Liver (tissue), 9 donors: ENCODE results near the gene PCNT. TPM values are rescaled to one million over a fixed set of nuclear protein-coding genes. Genes with fewer than 3 reads are reported as not detected.

Experiments
- DNase-seq: peaks from one replicate; pipeline ENCODE4 v3.0.0-alpha.2; 2017; ENCODE audit warnings: low spot score
- H3K27ac ChIP-seq, 2 donors: one replicate each; pipeline ENCODE4 v1.7.0; 2013; ENCODE audit warnings: inconsistent platforms in 2 of 2, low read length in 2 of 2, control low read depth in 1 of 2, low read depth in 1 of 2, mild to moderate bottlenecking in 1 of 2
- H3K27me3 ChIP-seq, 4 donors: one replicate each; pipeline versions ENCODE4 v1.6.1 to v1.7.0; 2013; ENCODE audit warnings: low read length in 3 of 4, inconsistent platforms in 1 of 4, mild to moderate bottlenecking in 1 of 4, moderate library complexity in 1 of 4; ENCODE audit not compliant: control insufficient read depth in 4 of 4, insufficient read depth in 4 of 4
- H3K36me3 ChIP-seq, 4 donors: one replicate each; pipeline versions ENCODE4 v1.6.1 to v1.7.0; 2013; ENCODE audit warnings: low read length in 3 of 4, mild to moderate bottlenecking in 3 of 4, low read depth in 1 of 4, moderate library complexity in 1 of 4; ENCODE audit not compliant: control insufficient read depth in 4 of 4, insufficient read depth in 3 of 4
- H3K4me1 ChIP-seq, 4 donors: one replicate each; pipeline versions ENCODE4 v1.6.1 to v1.7.0; 2013; ENCODE audit warnings: low read length in 3 of 4, mild to moderate bottlenecking in 3 of 4, moderate library complexity in 1 of 4; ENCODE audit not compliant: control insufficient read depth in 4 of 4, insufficient read depth in 4 of 4
- H3K4me3 ChIP-seq, 3 donors: one replicate each; pipeline versions ENCODE4 v1.6.1 to v1.7.0; 2013; ENCODE audit warnings: low read length in 3 of 3, control low read depth in 1 of 3, low read depth in 1 of 3, mild to moderate bottlenecking in 1 of 3
- H3K9ac ChIP-seq, 2 donors: one replicate each; pipeline ENCODE4 v1.7.0; 2013; ENCODE audit warnings: low read length in 2 of 2, mild to moderate bottlenecking in 2 of 2, moderate library complexity in 2 of 2, control low read depth in 1 of 2, low read depth in 1 of 2
- H3K9me3 ChIP-seq, 4 donors: one replicate each; pipeline versions ENCODE4 v1.6.1 to v1.7.0; 2013; ENCODE audit warnings: low read length in 3 of 4; ENCODE audit not compliant: control insufficient read depth in 4 of 4
- ATF3 ChIP-seq: IDR thresholded peaks from 2 replicates; pipeline ENCODE4 v1.6.1; 2016; ENCODE audit warnings: antibody characterized with exemption
- CTCF ChIP-seq: fragments of 150-350 bp; IDR thresholded peaks from 2 replicates; pipeline ENCODE4 v1.5.1; 2017; ENCODE audit warnings: improper control_type of control experiment, low read depth, low read length; ENCODE audit not compliant: missing input control
- EGR1 ChIP-seq, 2 donors: IDR thresholded peaks; 2 replicates each; pipeline ENCODE4 v1.6.1; 2016 to 2018; ENCODE audit warnings: antibody characterized with exemption in 2 of 2, low read depth in 2 of 2
- FOXA1 ChIP-seq: IDR thresholded peaks from 2 replicates; pipeline ENCODE4 v1.6.1; 2016; ENCODE audit warnings: antibody characterized with exemption
- FOXA2 ChIP-seq: IDR thresholded peaks from 2 replicates; pipeline ENCODE4 v1.6.1; 2016; ENCODE audit warnings: antibody characterized with exemption
- GABPA ChIP-seq, 2 donors: IDR thresholded peaks in 1 of 2; conservative IDR thresholded peaks in 1 of 2; 2 replicates each; pipeline ENCODE4 v1.6.1; 2016; ENCODE audit warnings: antibody characterized with exemption in 2 of 2, mild to moderate bottlenecking in 1 of 2, moderate library complexity in 1 of 2
- HNF4A ChIP-seq, 2 donors: conservative IDR thresholded peaks; 2 replicates each; pipeline ENCODE4 v1.6.1; 2016; ENCODE audit warnings: antibody characterized with exemption in 2 of 2, mild to moderate bottlenecking in 2 of 2
- HNF4G ChIP-seq: IDR thresholded peaks from 2 replicates; pipeline ENCODE4 v1.6.1; 2016; ENCODE audit warnings: antibody characterized with exemption
- JUND ChIP-seq, 2 donors: IDR thresholded peaks; 2 replicates each; pipeline ENCODE4 v1.6.1; 2016; ENCODE audit warnings: antibody characterized with exemption in 2 of 2
- NR2F2 ChIP-seq: IDR thresholded peaks from 2 replicates; pipeline ENCODE4 v1.6.1; 2016; ENCODE audit warnings: antibody characterized with exemption
- RAD21 ChIP-seq, 2 donors: IDR thresholded peaks; 2 replicates each; pipeline ENCODE4 v1.6.1; 2016; ENCODE audit warnings: antibody characterized with exemption in 2 of 2, mild to moderate bottlenecking in 2 of 2
- RXRA ChIP-seq, 2 donors: IDR thresholded peaks; 2 replicates each; pipeline ENCODE4 v1.6.1; 2017 to 2018; ENCODE audit warnings: antibody characterized with exemption in 2 of 2, mild to moderate bottlenecking in 1 of 2
- SP1 ChIP-seq: IDR thresholded peaks from 2 replicates; pipeline ENCODE4 v1.6.1; 2018; ENCODE audit warnings: antibody characterized with exemption, mild to moderate bottlenecking
- TAF1 ChIP-seq: conservative IDR thresholded peaks from 2 replicates; pipeline ENCODE4 v1.6.1; 2016; ENCODE audit warnings: antibody characterized with exemption, mild to moderate bottlenecking
- YY1 ChIP-seq: IDR thresholded peaks from 2 replicates; pipeline ENCODE4 v1.6.1; 2016; ENCODE audit warnings: antibody characterized with exemption, mild to moderate bottlenecking
- WGBS: extraction: QIAGEN DNeasy Blood & Tissue Kit; methylation state at CpG from one replicate; pipeline ENCODE4 v1.1.7; 2013; 5-methylcytosine and 5-hydroxymethylcytosine counted together
- polyA plus RNA-seq, 2 donors: library from polyadenylated mRNA; stranded (reverse) in 1 of 2; unstranded in 1 of 2; fragments of 200-250 nt in 1 of 2; fragments of >200 nt in 1 of 2; fragmentation: Nextera tagmentation in 1 of 2; extraction: Ambion mirVana in 1 of 2; gene quantifications; one replicate each; pipeline versions ENCODE4 v1.2.1 to v1.2.3, GENCODE V29; 2013 to 2015
- total RNA-seq, 2 donors: library from RNA; depleted of rRNA; stranded (reverse); fragments of >200 nt; gene quantifications; one replicate each; pipeline ENCODE4 v1.2.3, GENCODE V29; 2014
- TF ChIP-seq, protein P1 (sequence below): IDR thresholded peaks from 2 replicates; pipeline ENCODE4 v1.6.1; 2016; ENCODE audit warnings: antibody characterized with exemption
- TF ChIP-seq, protein P2 (sequence below): IDR thresholded peaks from 2 replicates; pipeline ENCODE4 v1.6.1; 2016; ENCODE audit warnings: antibody characterized with exemption, mild to moderate bottlenecking
- TF ChIP-seq, protein P3 (sequence below): IDR thresholded peaks from 2 replicates; pipeline ENCODE4 v1.6.1; 2016; ENCODE audit warnings: antibody characterized with exemption
- donor health status: healthy.
- donor health status: healthy.
- donor health status: healthy.
- donor health status: healthy.
- donor health status: healthy.

Gene PCNT
- total and polyA plus RNA-seq, 4 donors, result 6.7 to 36.8 (median 15.2) TPM

GRCh38 chr21:46452710-46453109, 128.8 kb downstream of the PCNT start:
- no peak for DNase-seq
- H3K27me3 ChIP-seq, result no peaks in the 10 kb centered on the region
- H3K4me1 ChIP-seq, result peaks cover 4 to 13% (median 12%) of the 10 kb centered on the region in 4 donors
- no peak overlapping the region for H3K9ac ChIP-seq
- 82% methylated on average over 5 of the region's 5 CpGs for WGBS
- no peak overlapping the region for H3K4me3 ChIP-seq
- H3K27ac ChIP-seq, result no peak overlapping the region
- H3K36me3 ChIP-seq, result no peaks in the 10 kb centered on the region
- no peaks in the 10 kb centered on the region for H3K9me3 ChIP-seq
- no peak for TF ChIP-seq JUND (IDR thresholded peaks at IDR 0.05)
- TF ChIP-seq FOXA2, result no peak
- TF ChIP-seq NR2F2, result no peak
- no peak for TF ChIP-seq HNF4A (conservative IDR thresholded peaks at IDR 0.05)
- TF ChIP-seq HNF4G, result no peak
- TF ChIP-seq RXRA (IDR thresholded peaks at IDR 0.05), result no peak
- TF ChIP-seq EGR1 (IDR thresholded peaks at IDR 0.05; ENCODE audit: low read depth in 2 of 2), result no peak
- no peak for TF ChIP-seq TAF1
- no peak for TF ChIP-seq RAD21 (IDR thresholded peaks at IDR 0.05)
- TF ChIP-seq, protein P1, sequence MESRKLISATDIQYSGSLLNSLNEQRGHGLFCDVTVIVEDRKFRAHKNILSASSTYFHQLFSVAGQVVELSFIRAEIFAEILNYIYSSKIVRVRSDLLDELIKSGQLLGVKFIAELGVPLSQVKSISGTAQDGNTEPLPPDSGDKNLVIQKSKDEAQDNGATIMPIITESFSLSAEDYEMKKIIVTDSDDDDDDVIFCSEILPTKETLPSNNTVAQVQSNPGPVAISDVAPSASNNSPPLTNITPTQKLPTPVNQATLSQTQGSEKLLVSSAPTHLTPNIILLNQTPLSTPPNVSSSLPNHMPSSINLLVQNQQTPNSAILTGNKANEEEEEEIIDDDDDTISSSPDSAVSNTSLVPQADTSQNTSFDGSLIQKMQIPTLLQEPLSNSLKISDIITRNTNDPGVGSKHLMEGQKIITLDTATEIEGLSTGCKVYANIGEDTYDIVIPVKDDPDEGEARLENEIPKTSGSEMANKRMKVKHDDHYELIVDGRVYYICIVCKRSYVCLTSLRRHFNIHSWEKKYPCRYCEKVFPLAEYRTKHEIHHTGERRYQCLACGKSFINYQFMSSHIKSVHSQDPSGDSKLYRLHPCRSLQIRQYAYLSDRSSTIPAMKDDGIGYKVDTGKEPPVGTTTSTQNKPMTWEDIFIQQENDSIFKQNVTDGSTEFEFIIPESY, result no peak
- TF ChIP-seq, protein P2, sequence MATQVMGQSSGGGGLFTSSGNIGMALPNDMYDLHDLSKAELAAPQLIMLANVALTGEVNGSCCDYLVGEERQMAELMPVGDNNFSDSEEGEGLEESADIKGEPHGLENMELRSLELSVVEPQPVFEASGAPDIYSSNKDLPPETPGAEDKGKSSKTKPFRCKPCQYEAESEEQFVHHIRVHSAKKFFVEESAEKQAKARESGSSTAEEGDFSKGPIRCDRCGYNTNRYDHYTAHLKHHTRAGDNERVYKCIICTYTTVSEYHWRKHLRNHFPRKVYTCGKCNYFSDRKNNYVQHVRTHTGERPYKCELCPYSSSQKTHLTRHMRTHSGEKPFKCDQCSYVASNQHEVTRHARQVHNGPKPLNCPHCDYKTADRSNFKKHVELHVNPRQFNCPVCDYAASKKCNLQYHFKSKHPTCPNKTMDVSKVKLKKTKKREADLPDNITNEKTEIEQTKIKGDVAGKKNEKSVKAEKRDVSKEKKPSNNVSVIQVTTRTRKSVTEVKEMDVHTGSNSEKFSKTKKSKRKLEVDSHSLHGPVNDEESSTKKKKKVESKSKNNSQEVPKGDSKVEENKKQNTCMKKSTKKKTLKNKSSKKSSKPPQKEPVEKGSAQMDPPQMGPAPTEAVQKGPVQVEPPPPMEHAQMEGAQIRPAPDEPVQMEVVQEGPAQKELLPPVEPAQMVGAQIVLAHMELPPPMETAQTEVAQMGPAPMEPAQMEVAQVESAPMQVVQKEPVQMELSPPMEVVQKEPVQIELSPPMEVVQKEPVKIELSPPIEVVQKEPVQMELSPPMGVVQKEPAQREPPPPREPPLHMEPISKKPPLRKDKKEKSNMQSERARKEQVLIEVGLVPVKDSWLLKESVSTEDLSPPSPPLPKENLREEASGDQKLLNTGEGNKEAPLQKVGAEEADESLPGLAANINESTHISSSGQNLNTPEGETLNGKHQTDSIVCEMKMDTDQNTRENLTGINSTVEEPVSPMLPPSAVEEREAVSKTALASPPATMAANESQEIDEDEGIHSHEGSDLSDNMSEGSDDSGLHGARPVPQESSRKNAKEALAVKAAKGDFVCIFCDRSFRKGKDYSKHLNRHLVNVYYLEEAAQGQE, result no peak
- TF ChIP-seq SP1, result no peak
- TF ChIP-seq CTCF, result no peak
- TF ChIP-seq, protein P3, sequence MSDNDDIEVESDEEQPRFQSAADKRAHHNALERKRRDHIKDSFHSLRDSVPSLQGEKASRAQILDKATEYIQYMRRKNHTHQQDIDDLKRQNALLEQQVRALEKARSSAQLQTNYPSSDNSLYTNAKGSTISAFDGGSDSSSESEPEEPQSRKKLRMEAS, result no peak
- TF ChIP-seq GABPA (IDR thresholded peaks at IDR 0.05 in 1 of 2, conservative IDR thresholded peaks at IDR 0.05 in 1 of 2), result no peak
- TF ChIP-seq ATF3, result no peak
- TF ChIP-seq FOXA1, result no peak

DNA sequence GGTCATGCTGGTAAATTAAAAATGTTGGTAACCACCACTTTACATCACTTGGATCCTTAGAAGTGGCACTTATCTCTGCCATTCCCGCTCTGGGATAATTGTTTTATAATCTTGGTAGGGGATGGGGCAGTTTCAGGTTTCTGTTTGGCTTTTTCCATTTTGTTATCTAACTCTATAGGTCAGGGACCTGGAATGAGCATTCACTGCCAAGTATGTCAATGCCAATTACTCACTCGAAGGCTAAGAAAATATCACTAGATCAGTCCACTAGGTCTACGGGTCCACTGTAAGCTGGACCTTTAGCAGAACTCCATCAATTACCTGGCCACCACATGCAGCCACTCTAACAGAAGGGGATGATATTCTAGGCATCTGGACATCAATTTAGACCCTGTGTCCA, 130.2 kb downstream of the PCNT start:
- Histone ChIP-seq H3K4me3 (no peak overlapping the region), H3K36me3 (no peaks in the 10 kb centered on the region), H3K9me3 (no peaks in the 10 kb centered on the region), H3K27me3 (no peaks in the 10 kb centered on the region), H3K4me1 (peaks cover 2 to 19% (median 16%) of the 10 kb centered on the region in 4 donors), H3K27ac (no peak overlapping the region), H3K9ac (no peak overlapping the region)
- WGBS, result 41% methylated on average over 3 of the region's 3 CpGs
- DNase-seq, result no peak
- TF ChIP-seq RXRA (IDR thresholded peaks at IDR 0.05), result no peak
- no peak for TF ChIP-seq YY1
- TF ChIP-seq FOXA1, result no peak
- TF ChIP-seq CTCF, result no peak
- TF ChIP-seq, protein P1, result no peak
- TF ChIP-seq TAF1, result no peak
- no peak for TF ChIP-seq GABPA (IDR thresholded peaks at IDR 0.05 in 1 of 2, conservative IDR thresholded peaks at IDR 0.05 in 1 of 2)
- TF ChIP-seq JUND (IDR thresholded peaks at IDR 0.05), result no peak
- TF ChIP-seq NR2F2, result no peak
- TF ChIP-seq EGR1 (IDR thresholded peaks at IDR 0.05; ENCODE audit: low read depth in 2 of 2), result no peak
- TF ChIP-seq, protein P3, result no peak
- TF ChIP-seq SP1, result no peak
